Fibroblast of lung (primary cell): ENCODE data around the gene HK2. TPM values are rescaled to one million over a fixed set of nuclear protein-coding genes. Genes with fewer than 3 reads are reported as not detected.

Experiments
- DNase-seq, 2 donors: peaks; one replicate each; pipeline versions ENCODE4 v3.0.0 to v3.0.0-alpha.2; 2010; ENCODE audit warnings: low read depth in 2 of 2
- H2AFZ ChIP-seq: 2 replicates; pipeline ENCODE4 v1.5.1; 2012; ENCODE audit warnings: low read length, control low read depth, inconsistent platforms
- H3K27ac ChIP-seq: 2 replicates; pipeline ENCODE4 v1.5.1; 2011; ENCODE audit warnings: low read length, control low read depth; ENCODE audit not compliant: insufficient read depth
- H3K27me3 ChIP-seq: 2 replicates; pipeline ENCODE4 v1.5.1; 2011; ENCODE audit warnings: mild to moderate bottlenecking, low read length; ENCODE audit not compliant: control insufficient read depth, insufficient read depth
- H3K36me3 ChIP-seq: 2 replicates; pipeline ENCODE4 v1.5.1; 2011; ENCODE audit warnings: low read length; ENCODE audit not compliant: control insufficient read depth, insufficient read depth
- H3K4me1 ChIP-seq: 2 replicates; pipeline ENCODE4 v1.5.1; 2011; ENCODE audit warnings: low read length; ENCODE audit not compliant: control insufficient read depth, insufficient read depth; ENCODE audit errors: extremely low read depth
- H3K4me2 ChIP-seq: 2 replicates; pipeline ENCODE4 v1.5.1; 2011; ENCODE audit warnings: low read length, control low read depth; ENCODE audit not compliant: insufficient read depth; ENCODE audit errors: extremely low read depth
- H3K4me3 ChIP-seq, 4 experiments: fragments of 200-600 bp in 1 of 4; sonication (generic) in 1 of 4; replicated peaks in 1 of 4; 2 replicates each; pipeline ENCODE4 v1.5.1; 2011 to 2016; ENCODE audit warnings: low read length in 4 of 4, low read depth in 3 of 4, mild to moderate bottlenecking in 3 of 4, control low read depth in 2 of 4, inconsistent platforms in 1 of 4, mixed read lengths in 1 of 4; ENCODE audit not compliant: insufficient read depth in 1 of 4; ENCODE audit errors: control extremely low read depth in 1 of 4
- H3K79me2 ChIP-seq: 2 replicates; pipeline ENCODE4 v1.5.1; 2012; ENCODE audit warnings: mild to moderate bottlenecking, low read length, inconsistent platforms; ENCODE audit not compliant: control insufficient read depth, insufficient read depth
- H3K9ac ChIP-seq: 2 replicates; pipeline ENCODE4 v1.5.1; 2011; ENCODE audit warnings: mild to moderate bottlenecking, low read length, control low read depth; ENCODE audit not compliant: insufficient read depth
- H3K9me3 ChIP-seq: 2 replicates; pipeline ENCODE4 v1.5.1; 2012; ENCODE audit warnings: low read depth, low read length; ENCODE audit not compliant: control insufficient read depth, insufficient read depth
- H4K20me1 ChIP-seq: 2 replicates; pipeline ENCODE4 v1.5.1; 2011; ENCODE audit warnings: low read length; ENCODE audit not compliant: control insufficient read depth, insufficient read depth; ENCODE audit errors: extremely low read depth
- EZH2 ChIP-seq: IDR thresholded peaks from 2 replicates; pipeline ENCODE4 v1.5.1; 2012; ENCODE audit warnings: low read length, control low read depth, mild to moderate bottlenecking; ENCODE audit errors: missing control alignments
- polyA plus RNA-seq, 2 donors: library from polyadenylated mRNA; depleted of rRNA in 1 of 2; stranded (reverse) in 1 of 2; unstranded in 1 of 2; fragments of >200 nt; gene quantifications; 2 replicates each; pipeline ENCODE4 v1.2.1, GENCODE V29; 2011 to 2012; ENCODE audit warnings: missing spikeins in 1 of 2
- total RNA-seq: library from RNA; depleted of rRNA; stranded (reverse); fragments of >200 nt; gene quantifications from 2 replicates; pipeline ENCODE4 v1.2.1, GENCODE V29; 2014
- TF ChIP-seq, protein P1 (sequence below), 2 donors: IDR thresholded peaks in 1 of 2; conservative IDR thresholded peaks in 1 of 2; 1 replicate in 1 of 2; 2 replicates in 1 of 2; pipeline ENCODE4 v1.5.1; 2011 to 2012; ENCODE audit warnings: low read length in 2 of 2, control low read depth in 1 of 2, inconsistent platforms in 1 of 2, low read depth in 1 of 2, mild to moderate bottlenecking in 1 of 2

HK2 gene
- total and polyA plus RNA-seq, 2 donors (not counting 1 experiment from before 2014, with no cell fraction given): 15.7 to 19.3 TPM

DNA sequence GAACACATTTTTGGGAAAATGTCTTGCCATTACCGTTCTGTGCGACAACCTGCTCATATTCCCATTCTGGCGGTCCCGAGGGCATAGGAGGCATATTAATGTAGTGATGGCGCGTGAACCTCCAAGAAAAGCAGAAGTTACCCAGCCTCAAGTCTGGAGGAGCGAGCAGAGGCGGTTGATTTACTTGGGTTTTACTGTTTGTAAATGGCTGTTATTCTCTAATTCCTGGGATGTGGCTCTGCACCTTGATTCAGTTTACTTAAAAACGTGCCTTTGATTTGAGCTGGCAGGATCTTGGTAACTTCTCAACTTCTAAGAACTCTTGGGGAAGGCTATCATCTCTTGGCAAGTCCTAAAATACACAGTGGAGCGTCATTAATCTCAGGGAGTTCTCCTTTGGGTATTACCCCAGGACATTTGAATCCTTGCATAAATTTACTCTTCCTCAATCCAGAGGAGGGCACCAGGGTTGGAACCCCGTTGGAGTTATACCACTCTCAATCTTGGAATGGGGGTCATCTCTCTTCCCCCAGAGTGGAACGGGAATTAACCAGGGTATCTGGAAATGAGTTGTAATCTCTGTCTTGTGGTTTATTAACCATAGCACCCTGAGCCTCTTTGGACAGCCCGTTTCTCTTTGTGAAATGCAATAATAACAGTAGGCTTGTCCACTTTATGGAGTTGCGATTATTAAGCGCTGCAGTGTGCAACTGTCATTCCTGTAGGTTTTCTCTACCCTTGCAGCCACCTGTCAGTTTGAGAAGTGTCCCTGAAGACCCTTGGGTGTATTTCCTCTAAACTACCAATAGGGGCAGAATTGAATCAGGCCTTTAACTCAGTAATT is 2.1 kb downstream of the HK2 start:
- H4K20me1 ChIP-seq: no peaks in the 10 kb centered on the region
- peak overlapping the region; percentile 78 to 83 (median 81) for H3K4me3 ChIP-seq
- peak overlapping the region; percentile 83 for H3K9ac ChIP-seq
- H3K27me3 ChIP-seq: no peaks in the 10 kb centered on the region
- no peak for TF ChIP-seq EZH2
- TF ChIP-seq, protein P1, sequence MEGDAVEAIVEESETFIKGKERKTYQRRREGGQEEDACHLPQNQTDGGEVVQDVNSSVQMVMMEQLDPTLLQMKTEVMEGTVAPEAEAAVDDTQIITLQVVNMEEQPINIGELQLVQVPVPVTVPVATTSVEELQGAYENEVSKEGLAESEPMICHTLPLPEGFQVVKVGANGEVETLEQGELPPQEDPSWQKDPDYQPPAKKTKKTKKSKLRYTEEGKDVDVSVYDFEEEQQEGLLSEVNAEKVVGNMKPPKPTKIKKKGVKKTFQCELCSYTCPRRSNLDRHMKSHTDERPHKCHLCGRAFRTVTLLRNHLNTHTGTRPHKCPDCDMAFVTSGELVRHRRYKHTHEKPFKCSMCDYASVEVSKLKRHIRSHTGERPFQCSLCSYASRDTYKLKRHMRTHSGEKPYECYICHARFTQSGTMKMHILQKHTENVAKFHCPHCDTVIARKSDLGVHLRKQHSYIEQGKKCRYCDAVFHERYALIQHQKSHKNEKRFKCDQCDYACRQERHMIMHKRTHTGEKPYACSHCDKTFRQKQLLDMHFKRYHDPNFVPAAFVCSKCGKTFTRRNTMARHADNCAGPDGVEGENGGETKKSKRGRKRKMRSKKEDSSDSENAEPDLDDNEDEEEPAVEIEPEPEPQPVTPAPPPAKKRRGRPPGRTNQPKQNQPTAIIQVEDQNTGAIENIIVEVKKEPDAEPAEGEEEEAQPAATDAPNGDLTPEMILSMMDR (conservative IDR thresholded peaks at IDR 0.05 in 1 of 2, IDR thresholded peaks at IDR 0.05 in 1 of 2; ENCODE audit: low read depth in 1 of 2, low read length in 2 of 2): peak; percentile 69 to 77
- H3K79me2 ChIP-seq: peaks cover 38% of the 10 kb centered on the region
- peak overlapping the region; percentile 8 for H2AFZ ChIP-seq
- H3K4me1 ChIP-seq: no peaks in the 10 kb centered on the region
- H3K4me2 ChIP-seq: peak overlapping the region; percentile 99
- DNase-seq: peak; percentile 38 to 56
- H3K36me3 ChIP-seq: no peaks in the 10 kb centered on the region
- H3K27ac ChIP-seq: peak overlapping the region; percentile 62
- H3K9me3 ChIP-seq: no peaks in the 10 kb centered on the region

DNA sequence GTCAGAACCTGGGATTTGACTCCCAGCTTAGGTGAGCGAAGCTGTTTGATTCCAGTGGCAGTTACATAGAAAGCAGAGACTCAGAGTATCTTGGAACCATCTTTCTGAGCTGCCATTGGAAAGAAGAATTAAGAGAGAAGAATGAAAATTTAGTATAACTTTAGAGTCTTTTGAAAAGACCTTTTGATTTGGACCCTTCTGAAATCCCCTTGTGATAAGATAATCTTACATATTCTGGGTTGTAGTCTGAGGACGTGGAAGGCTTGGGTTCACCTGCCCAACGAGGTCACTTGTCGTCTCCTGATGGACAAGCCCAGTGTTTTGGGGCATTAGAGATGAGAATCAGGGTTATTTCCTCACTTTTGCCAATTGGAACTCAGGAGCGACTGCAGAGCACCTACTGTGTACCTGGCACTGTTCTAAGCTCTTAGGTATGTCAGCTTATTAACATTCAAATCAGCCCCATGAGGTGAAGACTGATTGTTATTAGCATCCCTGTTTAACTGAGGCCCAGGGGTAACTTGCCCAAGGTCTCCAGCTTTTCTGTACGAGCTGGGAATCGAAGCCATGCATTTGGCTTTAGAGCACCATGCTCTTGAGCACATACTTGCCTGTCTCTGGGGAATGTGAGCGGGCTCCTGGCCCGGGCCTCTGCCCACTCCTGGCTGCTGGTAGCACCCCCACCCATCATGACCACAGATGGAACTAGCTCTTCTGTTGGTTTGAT is 2.9 kb downstream of the HK2 start:
- Histone ChIP-seq H3K36me3 (no peaks in the 10 kb centered on the region), H3K79me2 (peaks cover 46% of the 10 kb centered on the region), H3K9ac (no peak overlapping the region), H3K27ac (no peak overlapping the region), H2AFZ (no peak overlapping the region), H3K4me3 (peak overlapping the region in 1 of 4 experiments; percentile 78), H4K20me1 (no peaks in the 10 kb centered on the region), H3K4me2 (peak overlapping the region; percentile 51), H3K27me3 (no peaks in the 10 kb centered on the region), H3K9me3 (no peaks in the 10 kb centered on the region), H3K4me1 (no peaks in the 10 kb centered on the region)
- TF ChIP-seq, protein P1 (conservative IDR thresholded peaks at IDR 0.05 in 1 of 2, IDR thresholded peaks at IDR 0.05 in 1 of 2; ENCODE audit: low read depth in 1 of 2, low read length in 2 of 2): no peak
- TF ChIP-seq EZH2: no peak
- no peak for DNase-seq

DNA sequence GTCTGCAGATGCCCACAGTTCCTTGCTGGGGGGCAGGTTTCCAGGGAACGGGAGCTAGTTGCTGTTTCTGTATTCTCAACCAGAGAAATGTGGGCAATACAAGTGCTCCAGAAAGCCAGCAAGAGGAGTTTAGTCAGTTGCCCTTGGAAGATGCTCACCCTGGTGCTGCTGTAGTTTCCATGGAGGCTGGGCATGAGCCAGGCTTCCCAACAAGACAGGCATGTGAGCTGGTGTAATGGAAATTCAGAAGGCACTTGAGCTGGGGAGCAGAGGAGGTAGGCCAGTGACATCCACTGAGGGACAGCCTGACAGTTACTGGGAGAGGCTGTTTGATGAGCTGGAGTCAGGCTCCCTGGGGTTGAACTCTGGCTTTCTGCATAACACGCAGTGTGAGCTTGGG is 7.7 kb downstream of the HK2 start:
- no peaks in the 10 kb centered on the region for H4K20me1 ChIP-seq
- no peaks in the 10 kb centered on the region for H3K27me3 ChIP-seq
- H3K27ac ChIP-seq: no peak overlapping the region
- no peak overlapping the region for H2AFZ ChIP-seq
- no peak overlapping the region for H3K9ac ChIP-seq
- H3K79me2 ChIP-seq: peaks cover 56% of the 10 kb centered on the region
- peaks cover 37% of the 10 kb centered on the region for H3K4me1 ChIP-seq
- H3K36me3 ChIP-seq: no peaks in the 10 kb centered on the region
- no peak overlapping the region for H3K4me3 ChIP-seq
- TF ChIP-seq, protein P1 (conservative IDR thresholded peaks at IDR 0.05 in 1 of 2, IDR thresholded peaks at IDR 0.05 in 1 of 2; ENCODE audit: low read depth in 1 of 2, low read length in 2 of 2): no peak
- no peak for TF ChIP-seq EZH2
- H3K4me2 ChIP-seq: no peak overlapping the region
- H3K9me3 ChIP-seq: no peaks in the 10 kb centered on the region
- DNase-seq: no peak
